NCI-H510A treated with DMSO at 0.1 percent for 48 hours (cell line): Measurements from ENCODE around the gene MCU.

Experiments
- DNase-seq: peaks from one replicate; lab custom pipeline; 2025; lab: John Stamatoyannopoulos, UW

Gene MCU

DNA sequence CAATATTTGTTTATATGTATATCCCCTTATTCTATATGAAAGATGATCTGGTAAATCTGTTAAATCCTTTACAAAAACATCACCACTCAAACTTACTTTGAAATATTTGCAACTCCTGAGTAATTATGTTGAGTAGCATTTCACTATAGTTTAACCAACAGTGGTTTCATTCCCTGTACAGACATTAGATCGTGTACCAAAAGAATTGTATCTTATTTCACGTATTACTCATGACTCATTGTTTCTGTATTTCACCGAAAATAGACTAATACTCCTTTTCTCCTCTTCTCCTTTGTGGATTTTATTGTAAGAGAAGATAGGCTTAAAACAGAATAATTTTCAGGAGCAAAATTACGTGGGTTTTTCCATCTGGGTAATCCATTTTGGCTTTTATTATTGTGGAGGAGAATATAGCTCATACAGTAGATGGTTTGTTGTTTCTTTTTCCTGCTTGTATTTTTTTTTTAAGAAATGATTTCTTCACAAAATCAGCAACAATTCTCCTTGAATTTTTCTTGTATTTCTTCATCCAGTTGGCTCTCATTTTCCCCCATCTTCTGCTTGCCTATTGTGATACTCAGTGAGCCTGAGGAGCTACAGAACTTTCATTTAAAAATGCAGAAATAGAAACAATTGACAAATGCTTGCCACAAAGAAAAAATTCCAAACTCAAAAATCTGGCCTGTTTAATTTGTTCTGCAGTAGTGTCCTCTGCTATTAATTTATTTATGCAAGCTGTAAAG, 111.0 kb downstream of the MCU start:
- no peak for DNase-seq

DNA sequence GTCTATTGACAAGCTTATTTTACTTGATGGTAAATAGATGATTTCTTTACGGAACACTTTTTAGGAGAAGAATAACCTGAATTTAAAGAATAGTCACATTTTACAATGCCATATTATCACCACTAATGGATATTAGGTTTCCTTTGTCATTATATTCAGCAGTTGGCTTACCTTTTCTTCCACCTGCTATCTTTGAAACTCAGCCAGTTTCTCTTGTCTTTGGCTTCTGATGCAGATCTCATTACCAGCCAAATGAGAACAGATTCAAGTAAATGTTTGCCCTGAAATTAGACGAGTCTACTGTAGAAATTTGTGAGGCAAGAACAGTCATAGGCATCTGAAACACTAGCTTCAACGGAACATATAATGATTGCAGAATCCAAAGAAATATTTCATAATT, 116.1 kb downstream of the MCU start:
- DNase-seq = no peak

DNA sequence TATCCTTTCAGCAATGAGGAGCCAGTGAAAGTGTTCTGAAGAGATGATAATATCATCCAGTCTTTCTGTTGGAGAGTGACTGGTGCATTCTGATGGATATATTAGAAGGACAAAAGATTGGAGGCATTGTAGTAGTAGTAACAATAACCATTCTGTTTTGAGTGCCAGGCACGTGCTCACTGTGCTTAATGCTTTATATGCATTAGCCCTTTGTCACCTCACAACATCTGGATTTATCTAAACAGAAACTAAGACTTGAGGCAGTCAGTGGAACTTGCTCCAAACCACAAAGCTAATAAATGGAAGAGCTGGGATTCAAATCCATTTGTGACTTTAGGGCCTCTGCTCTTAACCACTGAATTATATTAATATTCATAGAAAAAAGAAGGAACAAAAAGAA, 117.1 kb downstream of the MCU start:
- DNase-seq = no peak

DNA sequence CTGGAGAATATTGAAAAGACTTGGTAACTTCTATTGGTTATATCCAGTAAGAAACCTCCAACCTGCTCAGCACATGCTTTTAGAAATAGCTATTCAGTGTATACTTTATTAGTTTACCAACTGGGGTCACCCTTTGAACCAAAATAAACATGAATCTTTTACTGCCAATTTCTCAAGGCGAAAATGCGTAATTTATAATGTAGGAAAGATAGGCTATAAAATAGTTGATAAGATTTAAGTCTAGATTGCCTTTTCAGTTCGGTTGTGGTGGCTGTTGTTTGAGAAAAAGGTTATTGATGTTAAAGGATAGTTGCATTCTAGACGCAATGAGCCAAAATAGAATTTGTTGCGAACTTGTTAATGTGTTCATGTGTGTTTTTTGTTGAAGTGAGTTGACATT, 119.0 kb downstream of the MCU start:
- no peak for DNase-seq

DNA sequence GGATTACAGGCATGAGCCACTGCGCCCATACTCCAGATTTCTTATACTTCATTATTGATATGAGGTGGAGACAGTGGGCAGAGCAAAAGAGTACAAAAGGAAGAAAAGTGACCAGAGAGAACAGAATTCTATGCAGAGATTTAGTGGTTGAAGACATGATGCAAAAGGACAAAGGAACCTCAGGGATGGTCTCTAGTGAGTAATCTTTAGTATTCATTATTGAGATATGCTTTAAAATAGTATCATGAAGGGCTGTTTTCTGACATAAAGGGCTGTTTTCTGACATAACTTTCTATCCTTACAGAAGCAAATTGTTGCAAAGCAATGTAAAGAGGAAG, 120.4 kb downstream of the MCU start:
- DNase-seq = no peak

DNA sequence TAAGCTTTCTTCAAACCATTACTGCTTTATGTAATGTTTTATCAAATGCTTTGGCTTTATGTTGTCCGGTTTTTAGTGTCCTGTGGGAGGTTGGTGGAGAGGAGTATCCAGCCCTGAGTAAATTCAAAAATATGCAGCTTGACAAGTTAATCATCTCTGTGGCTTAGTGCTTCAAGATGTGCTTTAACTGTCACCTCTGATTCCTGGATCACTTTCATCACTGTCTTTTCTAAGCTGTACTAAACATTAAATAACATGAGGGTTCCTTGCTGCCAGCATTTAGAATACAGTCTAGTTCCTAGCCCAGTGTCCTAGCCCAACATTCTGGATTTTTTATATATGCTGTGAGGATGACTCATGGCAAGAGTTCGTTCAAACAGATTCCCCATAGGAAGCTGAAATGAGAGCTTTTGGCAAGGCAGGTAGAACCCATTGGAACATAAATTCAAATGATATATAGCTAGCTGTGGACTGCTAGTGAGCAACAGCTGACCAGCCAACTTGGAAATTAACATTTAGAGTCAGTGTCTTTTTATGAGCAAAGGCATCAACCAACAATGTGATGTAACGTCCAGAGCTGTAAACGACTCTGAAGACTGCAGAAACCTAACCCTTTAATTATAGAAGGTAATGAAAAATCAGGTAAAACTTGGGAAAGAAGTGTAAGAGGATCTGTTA, 120.9 kb downstream of the MCU start:
- no peak for DNase-seq

DNA sequence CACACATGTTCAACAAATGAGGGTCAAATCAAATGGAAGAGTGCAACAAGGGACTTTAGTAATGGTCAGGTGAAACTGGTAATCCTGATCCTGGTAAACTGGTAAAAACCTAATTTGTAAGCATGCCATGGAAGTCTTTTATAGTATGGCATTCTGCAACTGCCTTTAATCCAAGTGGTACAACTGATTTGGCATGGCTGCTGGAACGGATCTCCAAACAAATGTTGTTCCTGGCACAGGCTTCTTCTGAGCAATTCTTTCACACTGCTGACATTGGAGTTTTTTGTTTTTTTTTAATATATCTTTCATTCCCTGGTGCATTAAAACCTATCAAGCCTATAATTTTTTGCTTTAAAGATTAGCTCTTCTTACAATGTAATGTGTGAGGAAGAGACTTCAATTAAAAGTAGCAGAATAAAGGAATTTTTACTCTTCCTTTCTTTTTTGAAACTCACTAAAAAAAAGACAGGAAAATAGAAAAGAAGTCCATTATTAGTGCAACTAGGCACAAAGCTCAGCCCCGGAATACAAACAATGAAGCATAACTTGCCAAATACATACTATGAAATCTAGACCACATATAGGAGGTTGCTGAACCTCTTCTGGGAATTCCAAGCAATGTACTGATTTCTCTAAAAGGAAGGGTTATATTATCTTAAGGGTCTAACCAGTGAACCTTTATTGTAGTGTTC, 122.3 kb downstream of the MCU start:
- no peak for DNase-seq

DNA sequence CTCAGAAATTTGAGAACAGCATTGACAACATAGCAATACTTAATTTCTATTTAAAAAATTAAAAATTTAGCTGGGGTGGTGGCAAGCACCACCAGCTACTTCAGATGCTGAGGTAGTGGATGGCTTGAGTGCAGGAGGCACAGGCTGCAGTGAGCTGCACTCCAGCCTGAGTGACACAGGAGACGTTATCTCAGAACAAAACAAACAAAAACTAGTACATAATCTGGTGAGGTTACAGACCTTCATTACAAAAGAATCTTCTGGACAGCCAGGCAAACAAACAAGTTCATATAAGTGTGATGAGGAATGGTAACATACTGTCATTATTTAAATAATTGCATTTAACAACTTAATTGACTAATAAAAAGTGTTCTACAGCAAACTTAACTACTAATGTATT, 124.6 kb downstream of the MCU start:
- DNase-seq = no peak

DNA sequence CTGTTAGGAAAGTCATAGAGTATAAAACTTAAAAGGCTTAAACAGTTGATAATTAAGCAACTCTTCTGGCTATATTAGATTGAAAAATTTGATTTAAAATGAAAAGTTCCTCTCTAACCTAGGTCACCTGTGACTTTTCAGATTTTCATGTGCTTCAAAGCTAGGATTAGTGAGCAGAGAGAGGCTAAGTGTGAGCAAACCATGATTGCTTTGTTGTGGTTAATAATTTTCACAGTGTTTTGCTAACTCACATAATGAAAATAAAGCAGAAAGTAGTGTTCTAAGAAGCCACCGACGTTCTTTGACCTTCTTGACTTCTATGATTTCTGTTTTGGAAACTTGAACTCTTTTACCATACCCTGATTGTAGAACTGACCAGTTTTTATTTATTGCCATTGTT, 126.1 kb downstream of the MCU start:
- DNase-seq = no peak

DNA sequence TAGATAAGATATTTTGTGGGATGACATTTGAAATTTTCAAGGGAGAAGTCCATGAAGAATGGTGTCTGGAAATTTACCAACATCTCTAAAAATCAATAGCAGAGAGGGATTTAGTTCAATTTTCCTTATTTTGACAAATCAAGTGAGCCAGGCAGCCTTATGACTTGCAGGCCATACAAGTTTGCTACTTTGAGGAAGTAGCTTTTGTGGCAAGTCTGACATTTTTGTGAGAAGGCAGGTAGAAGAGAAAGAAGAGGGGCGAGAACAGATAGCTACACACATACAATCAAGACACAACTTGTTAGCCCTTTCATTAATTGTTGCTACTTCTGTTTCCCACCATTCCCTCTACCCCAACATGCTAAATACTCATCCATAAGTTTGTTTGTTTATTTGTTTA, 127.1 kb downstream of the MCU start:
- no peak for DNase-seq

DNA sequence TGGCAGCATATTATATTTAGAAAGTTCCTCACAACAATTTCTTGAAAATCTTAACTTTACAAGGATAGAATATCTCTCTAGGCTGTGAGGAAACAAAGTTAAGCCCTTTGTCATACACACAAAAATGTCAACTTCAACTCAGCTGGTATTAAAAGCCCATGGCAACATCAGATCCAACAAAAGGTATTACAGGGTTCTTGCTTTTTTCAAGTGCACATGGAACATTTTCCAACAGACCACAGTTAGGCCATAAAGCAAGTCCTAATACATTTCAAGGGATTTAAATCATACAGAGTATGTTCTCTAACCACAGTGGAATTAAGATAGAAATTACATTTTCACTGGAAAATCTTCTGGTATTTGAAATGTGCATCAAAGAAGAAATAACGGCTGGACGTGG, 129.7 kb downstream of the MCU start:
- DNase-seq = no peak

DNA sequence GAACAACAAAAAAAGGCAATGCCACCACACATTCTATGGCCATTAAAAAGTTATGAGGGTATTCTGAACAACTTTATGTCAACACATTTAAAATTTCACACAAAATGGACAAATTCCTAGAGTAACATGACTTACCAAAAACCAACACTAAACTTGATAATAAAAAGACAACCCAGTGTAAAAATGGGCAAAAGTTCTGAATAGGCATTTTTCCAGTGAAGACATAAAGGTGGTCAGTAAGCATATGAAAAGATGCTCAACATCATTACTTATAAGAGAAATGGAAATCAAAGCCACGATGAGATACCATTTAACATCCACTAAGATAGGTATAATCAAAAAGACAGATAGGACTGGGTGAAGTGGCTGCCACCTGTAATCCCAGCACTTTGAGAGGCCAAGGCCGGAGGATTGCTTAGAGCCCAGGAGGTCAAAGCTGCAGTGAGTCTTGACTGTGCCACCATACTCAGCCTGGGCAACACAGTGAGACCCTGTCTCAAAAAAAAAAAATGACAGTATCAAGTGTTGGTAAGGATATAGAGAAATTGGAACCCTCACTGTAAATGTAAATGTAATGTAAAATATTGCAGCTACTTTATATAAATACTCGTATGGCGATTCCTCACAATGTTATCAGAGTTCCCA, 130.5 kb downstream of the MCU start:
- no peak for DNase-seq

DNA sequence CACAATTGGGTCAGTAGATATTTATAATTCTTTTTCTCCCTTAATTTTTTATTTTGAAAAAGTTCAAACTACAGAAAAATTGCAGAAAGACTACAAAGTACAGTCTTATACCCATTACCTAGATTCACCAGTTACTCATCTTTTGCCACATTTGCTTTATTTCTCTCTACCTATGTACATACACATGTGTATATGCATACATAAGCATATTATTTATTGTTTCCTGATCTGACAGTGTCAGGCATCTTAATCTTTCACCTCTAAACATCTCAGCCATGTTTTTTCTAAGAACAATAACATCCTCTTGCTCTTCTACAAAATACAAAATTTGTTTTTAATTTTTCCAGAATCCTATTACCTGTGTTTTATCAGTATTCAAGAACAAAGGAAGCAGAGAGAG, 133.2 kb downstream of the MCU start:
- no peak for DNase-seq

DNA sequence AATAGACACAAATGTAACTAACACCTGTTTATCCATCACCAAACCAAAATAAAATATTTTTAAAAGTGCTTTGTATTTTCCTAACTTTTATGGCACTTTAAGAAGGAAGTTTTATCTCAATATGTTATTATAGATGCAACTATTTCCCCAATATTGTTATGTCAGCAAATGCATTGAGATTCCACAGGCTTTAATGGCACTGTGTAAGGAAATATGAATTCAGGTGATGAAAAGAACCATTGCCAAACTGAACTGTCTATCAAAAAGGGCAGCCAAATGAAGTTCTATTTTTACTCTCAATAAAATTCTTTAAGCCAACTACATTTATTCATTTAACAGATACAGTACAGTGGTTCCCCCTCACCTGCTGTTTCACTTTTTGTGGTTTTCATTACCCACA, 134.4 kb downstream of the MCU start:
- DNase-seq = no peak

DNA sequence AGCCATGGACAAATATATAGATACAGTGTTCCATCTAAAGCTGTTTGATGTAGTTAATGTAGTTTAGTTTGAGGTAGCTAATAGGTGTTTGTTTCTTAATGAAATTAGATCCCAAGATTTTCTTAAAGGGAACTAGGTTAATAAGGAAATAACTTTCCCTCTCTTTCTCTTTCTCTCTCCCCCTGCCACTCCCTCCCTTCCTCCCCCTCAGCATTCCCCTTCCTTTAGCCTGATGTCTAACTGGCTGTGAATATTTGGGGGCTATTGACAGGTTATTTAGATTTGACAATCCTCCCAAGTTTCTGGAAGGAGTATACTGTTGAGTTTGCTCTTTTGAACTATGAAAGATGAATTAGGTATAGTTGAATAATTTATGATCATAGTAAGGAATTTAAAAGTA, 136.4 kb downstream of the MCU start:
- DNase-seq = no peak

DNA sequence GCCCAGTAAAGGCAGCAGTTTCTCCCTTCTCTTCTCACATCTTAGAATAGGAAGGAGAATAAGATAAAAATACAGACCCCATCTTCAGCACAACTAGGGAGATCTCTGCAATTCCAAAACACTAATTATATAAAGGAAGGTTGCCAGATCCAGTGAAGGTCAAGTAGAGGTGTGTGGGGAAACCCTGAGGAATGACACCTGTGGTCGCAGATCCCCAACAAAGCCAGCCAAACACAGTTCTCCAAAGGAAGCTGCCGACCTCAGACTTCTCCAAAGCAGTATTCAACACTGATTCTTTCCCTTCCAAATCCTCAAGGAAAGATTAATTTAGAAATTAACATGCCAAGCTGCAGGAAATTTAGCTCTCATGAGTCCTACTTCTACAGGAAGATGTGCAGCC, 138.7 kb downstream of the MCU start:
- no peak for DNase-seq

DNA sequence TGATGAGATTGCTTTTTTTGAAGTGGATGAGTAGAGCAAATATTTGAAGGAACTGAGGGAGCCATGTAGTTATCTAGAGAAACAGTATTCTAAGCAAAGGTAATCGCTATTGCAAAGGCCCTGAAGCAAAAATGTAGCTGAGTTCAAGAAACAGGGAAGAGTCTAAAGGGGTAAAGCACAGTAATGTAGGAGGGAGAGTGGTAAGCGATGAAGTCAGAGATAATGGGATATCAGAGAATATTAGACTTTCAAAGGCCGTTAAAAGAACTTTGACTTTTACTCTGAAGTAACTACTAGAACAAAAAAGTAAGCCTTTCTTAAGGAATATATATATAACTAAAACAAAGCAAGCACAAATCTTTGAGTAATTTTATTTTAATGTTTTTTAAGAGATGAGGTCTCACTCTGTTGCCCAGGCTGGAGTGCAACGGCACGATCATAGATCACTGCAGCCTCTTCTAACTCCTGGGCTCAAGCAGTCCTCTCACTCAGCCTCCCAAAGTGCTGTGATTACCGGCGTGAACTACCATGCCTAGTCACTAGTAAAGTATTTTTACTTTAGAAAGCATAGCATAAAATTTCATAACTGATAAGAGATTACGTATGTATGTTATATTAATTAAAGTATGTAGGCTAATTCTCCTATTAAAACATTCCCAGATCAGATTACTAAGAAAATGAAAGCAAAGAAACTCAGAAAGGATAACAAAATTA, 139.9 kb downstream of the MCU start:
- no peak for DNase-seq

DNA sequence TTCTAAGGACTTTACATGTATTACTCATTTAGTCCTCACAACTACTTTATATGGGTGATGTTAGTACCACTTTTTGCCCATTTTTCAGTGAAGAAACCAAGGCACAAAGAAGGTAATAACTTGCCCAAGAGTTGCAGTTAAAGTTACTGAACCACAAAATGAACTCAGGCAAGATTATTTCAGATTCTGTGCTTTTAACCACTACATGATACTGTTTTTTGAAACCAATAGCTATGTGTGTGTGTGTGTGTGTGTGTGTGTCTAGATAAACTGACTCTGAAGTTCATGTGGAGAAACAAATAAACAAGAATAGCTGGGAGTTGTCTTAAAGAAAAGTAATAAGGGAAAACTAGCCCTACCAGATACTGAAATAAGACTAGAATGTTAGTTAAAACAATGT, 140.8 kb downstream of the MCU start:
- no peak for DNase-seq

DNA sequence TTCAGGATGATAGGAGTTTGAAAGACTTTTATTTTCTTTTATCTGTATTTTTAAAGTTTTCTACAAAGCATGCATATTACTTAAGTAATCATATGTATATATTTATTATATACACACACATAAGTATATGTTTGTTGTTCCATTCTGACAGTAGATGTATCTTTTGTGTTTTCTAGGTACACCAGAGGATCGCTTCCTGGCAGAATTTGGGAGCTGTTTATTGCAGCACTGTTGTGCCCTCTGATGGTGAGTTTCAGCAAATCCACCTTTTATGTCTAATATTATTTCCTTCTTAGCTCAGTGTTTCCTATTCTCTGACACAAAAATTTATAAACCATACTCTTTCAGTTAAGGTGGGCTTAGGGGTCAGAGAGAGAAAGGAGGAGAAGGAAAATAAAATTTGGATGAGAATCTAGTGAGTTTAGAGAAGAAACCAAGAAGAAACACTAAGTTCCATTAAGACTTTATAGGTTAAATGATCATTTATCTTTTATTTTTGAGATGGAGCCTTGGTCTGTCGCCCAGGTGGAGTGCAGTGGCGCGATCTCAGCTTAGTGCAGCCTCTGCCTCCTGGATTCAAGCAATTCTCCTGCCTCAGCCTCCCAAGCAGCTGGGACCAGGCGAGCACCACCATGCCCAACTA, 142.4 kb downstream of the MCU start:
- peak; percentile 58 for DNase-seq

DNA sequence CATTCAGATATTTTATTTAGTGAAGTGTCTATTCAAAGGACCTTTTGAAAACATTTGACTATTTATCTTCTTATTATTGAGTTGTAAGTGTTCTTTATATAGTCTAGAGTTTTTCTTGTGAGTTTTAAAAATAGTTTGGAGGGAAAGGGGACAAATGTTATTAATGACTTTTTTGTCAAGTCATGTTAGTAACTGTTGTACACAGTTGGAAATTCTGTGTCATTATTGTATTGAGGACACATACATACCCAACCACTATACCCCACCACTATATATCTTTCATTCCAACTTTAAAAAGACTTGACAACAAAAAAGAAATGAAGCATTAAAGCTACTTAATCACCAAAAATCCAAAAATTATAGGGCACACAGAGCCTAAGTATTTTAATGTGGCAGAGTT, 148.4 kb downstream of the MCU start:
- no peak for DNase-seq

DNA sequence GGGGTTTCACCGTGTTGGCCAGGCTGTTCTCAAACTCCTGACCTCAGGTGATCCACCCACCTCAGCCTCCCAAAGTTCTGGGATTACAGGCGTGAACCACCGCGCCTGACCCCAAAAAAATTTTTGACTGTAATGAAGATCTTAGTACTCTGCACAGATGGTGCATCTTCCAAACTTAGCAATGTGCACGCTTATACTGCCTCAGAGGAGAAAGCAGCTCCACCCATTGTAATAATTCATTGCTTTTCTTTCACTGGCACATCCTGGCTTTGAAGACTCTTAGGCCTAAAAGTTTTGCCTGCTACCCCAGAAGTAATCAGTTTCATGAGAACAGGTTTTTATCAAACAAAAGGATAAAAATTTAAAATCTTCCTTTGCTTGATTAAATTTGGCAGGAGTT, 149.5 kb downstream of the MCU start:
- DNase-seq = no peak

DNA sequence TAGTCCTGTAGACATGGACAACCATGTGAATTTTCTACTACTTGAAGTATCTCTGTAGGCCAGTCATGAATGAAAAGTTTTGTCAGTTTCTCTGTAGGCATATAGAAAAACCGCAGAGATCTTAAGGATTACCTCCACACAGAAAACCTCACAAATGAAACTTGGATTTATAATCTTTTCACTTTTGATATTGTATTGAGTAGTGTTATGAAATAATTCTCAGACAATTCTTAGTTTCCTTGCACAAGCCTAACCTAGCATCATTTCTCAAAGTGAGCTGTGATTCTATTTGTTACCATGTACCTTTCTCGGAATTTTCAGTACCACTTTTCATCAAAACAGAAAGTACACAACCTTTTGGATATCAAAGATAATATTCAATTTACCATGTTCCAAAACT, 150.2 kb downstream of the MCU start:
- no peak for DNase-seq
